Measurements from ENCODE around the gene HOXA10. TPM values are rescaled to one million over a fixed set of nuclear protein-coding genes. Genes with fewer than 3 reads are reported as not detected.
A peak's percentile ranks its signal among the peaks of the same experiment; 100 is the strongest.

The HOXA10 gene
- 3.9 and 5.6 TPM in 2 replicates for total RNA-seq (2022)
- Bru-seq, nascent RNA: percentile 62 among the genes with signal in this experiment
- BruChase-seq, experiment 1, labeled RNA remaining after a 6-hour chase: percentile 74 among the genes with signal in this experiment
- BruChase-seq, experiment 2, labeled RNA remaining after a 2-hour chase: percentile 88 among the genes with signal in this experiment
- long read RNA-seq, transcript HOXA10-201 (2 exons, 2,541 nt): major isoform, 9 of 12 reads
- long read RNA-seq, partial matches to known transcripts: 0 of 12 reads
- long read RNA-seq, other reads (novel, unspliced or antisense): 2 of 12 reads

DNA sequence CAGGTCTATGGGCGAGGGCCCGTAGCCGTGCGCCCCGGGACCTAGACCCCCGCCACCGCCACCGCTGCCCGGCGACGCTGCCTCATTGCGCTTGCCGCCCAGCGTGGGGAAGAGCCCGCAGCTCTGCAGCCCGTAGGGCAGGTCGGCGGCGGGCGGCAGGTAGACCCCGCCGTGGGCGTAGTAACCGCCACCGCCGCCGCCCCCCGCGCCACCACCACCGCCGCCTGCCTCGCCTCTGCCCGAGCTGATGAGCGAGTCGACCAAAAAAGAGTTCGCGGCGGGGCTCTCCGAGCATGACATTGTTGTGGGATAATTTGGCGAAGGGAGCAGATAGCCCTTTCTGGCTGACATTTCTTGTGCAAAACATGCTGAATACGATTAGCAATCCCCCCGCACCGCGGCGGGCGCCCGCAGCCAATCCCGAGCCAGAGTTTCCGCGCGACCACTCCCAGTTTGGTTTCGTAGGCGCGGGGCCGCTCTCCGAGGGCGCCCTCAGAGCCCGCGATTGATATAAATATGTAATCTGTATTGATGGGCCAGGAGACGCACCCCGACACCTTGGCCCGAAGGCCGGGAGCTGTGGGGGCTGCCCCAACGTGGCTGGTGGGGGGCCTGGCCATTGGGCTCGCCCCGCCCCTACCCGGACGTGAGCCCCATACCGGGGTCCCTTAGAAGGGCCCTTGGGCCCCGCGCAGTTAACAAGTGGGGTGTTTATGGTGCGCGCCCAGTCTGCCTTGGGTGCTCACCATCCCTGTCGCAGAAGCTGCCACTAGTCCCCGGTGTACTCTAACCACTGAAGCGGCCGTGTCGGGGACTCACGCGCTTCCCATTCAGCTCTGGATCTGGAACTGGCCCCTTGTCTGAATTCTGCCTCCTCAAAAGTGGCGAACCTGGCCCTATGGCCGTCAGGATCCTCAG is at the start of gene HOXA10:
Gene HOXA10, minus strand, starts transcription at position 365 of the 918 bp plus-strand sequence. Its CDS starts 14 bp downstream, at position 351.
- H3K27ac Mint-ChIP-seq (ENCODE audit: low read depth, unreplicated experiment): no peak within 1 kb of the TSS
- peaks cover 11% of the 10 kb centered on the region for H3K36me3 Mint-ChIP-seq (ENCODE audit: insufficient read depth, unreplicated experiment)
- ChIA-PET CTCF (interaction anchor here (1.5 kb wide), 1 partner anchor 12 kb away, joined by 14 read pairs; no protein-coding TSS in a partner anchor), POLR2A (interaction anchor here (0.7 to 6.3 kb wide), 10 partner anchors 12 to 495 kb away, joined by 3 to 59 read pairs (median 20); partner anchors contain the start of genes HOXA1, HOXA5 and HOXA6)
- TF ChIP-seq, protein P1, sequence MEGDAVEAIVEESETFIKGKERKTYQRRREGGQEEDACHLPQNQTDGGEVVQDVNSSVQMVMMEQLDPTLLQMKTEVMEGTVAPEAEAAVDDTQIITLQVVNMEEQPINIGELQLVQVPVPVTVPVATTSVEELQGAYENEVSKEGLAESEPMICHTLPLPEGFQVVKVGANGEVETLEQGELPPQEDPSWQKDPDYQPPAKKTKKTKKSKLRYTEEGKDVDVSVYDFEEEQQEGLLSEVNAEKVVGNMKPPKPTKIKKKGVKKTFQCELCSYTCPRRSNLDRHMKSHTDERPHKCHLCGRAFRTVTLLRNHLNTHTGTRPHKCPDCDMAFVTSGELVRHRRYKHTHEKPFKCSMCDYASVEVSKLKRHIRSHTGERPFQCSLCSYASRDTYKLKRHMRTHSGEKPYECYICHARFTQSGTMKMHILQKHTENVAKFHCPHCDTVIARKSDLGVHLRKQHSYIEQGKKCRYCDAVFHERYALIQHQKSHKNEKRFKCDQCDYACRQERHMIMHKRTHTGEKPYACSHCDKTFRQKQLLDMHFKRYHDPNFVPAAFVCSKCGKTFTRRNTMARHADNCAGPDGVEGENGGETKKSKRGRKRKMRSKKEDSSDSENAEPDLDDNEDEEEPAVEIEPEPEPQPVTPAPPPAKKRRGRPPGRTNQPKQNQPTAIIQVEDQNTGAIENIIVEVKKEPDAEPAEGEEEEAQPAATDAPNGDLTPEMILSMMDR (IDR thresholded peaks at IDR 0.05; ENCODE audit: unreplicated experiment): no peak
- intact Hi-C loops (cut with micrococcal nuclease): no loop called here
- DNase-seq (ENCODE audit: unreplicated experiment): no peak
- H3K9me3 Mint-ChIP-seq (ENCODE audit: unreplicated experiment): no peaks in the 10 kb centered on the region
- no TSS peak for BruUV-seq (replicated peaks)
- no peaks in the 10 kb centered on the region for H3K27me3 Mint-ChIP-seq (ENCODE audit: insufficient read depth, unreplicated experiment)
- peaks cover 12% of the 10 kb centered on the region for H3K4me1 Mint-ChIP-seq (ENCODE audit: insufficient read depth, unreplicated experiment)
- peak within 1 kb of the TSS; percentile 79 for H3K4me3 Mint-ChIP-seq (ENCODE audit: unreplicated experiment)

DNA sequence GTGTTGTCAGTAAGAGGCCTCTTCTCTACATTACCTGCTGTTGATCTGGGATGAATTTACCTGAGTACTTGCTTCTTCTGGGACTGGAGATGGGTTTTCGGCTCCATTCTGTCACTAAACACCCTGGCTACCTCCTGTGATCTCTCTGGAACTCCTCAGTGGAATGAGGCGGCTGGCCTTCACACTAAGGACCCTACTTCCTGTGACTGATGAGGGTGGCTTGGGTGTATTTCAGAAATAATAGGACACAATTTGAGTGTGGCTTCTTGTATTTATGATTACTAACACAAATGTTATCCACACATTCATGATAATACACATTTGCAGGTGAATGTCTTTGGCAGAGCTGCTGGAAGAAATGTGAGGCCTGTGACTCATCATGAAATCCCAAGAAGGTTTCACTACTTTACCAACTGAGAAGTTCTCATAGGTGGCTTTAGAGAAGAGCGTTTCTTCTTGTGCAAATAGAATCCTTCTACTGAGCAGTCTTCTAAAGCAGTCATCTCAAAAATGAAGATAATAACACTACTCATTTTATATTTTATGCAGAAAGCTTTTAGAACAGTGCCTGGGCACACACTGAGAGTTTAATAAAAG is 47.2 kb upstream of the HOXA10 start:
- Mint-ChIP-seq H3K4me3 (ENCODE audit: unreplicated experiment) (no peak overlapping the region), H3K27ac (ENCODE audit: low read depth, unreplicated experiment) (no peak overlapping the region), H3K4me1 (ENCODE audit: insufficient read depth, unreplicated experiment) (peaks cover 7% of the 10 kb centered on the region), H3K36me3 (ENCODE audit: insufficient read depth, unreplicated experiment) (no peaks in the 10 kb centered on the region), H3K27me3 (ENCODE audit: insufficient read depth, unreplicated experiment) (no peaks in the 10 kb centered on the region), H3K9me3 (ENCODE audit: unreplicated experiment) (no peaks in the 10 kb centered on the region)
- TF ChIP-seq, protein P1 (IDR thresholded peaks at IDR 0.05; ENCODE audit: unreplicated experiment): no peak
- ChIA-PET CTCF (interaction anchor here (1.5 to 3.2 kb wide), 2 partner anchors 11 to 357 kb away, joined by 7 to 22 read pairs; no protein-coding TSS in a partner anchor), POLR2A (no interaction called here)
- BruUV-seq (replicated peaks): no TSS peak
- DNase-seq (ENCODE audit: unreplicated experiment): peak; percentile 23
- intact Hi-C loops (cut with micrococcal nuclease): no loop called here

DNA sequence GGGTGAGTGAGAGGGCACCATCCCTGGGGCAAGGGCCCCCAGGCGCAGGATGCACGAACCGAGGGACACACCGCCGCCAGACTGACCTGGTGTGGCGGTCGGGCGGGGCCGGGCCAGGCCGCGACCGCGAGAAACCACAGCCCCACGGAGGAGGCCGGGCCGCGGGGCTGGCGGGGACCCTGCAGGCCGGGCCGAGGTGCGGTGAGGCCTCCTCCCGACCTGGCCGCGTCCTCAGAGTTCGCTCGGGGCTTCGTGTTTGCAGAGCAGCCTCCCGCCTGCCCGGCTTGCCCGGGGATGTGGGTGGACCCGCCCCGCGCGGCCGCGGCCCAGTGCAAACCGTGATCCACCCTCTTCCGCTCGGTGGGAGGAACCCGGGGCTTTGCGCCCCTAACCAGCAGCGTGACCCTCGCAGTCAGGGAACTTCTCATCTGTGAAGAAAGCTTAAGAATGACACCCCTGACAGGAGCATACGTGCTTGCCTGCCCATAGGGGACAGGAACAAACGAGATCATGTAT is 46.4 kb upstream of the HOXA10 start:
- intact Hi-C loops (cut with micrococcal nuclease): no loop called here
- Mint-ChIP-seq H3K4me3 (ENCODE audit: unreplicated experiment) (no peak overlapping the region), H3K27ac (ENCODE audit: low read depth, unreplicated experiment) (no peak overlapping the region), H3K9me3 (ENCODE audit: unreplicated experiment) (no peaks in the 10 kb centered on the region), H3K36me3 (ENCODE audit: insufficient read depth, unreplicated experiment) (no peaks in the 10 kb centered on the region), H3K27me3 (ENCODE audit: insufficient read depth, unreplicated experiment) (no peaks in the 10 kb centered on the region), H3K4me1 (ENCODE audit: insufficient read depth, unreplicated experiment) (peaks cover 7% of the 10 kb centered on the region)
- TF ChIP-seq, protein P1 (IDR thresholded peaks at IDR 0.05; ENCODE audit: unreplicated experiment): no peak
- DNase-seq (ENCODE audit: unreplicated experiment): no peak
- ChIA-PET CTCF (interaction anchor here (0.5 kb wide), 1 partner anchor 1961 kb away, joined by 4 read pairs; no protein-coding TSS in a partner anchor), POLR2A (no interaction called here)
- no TSS peak for BruUV-seq (replicated peaks)
